ENCODE measurements around the gene SLC35G4. TPM values are rescaled to one million over a fixed set of nuclear protein-coding genes. Genes with fewer than 3 reads are reported as not detected.

The SLC35G4 gene
- total RNA-seq, 1 experiment from 2014 or later: not detected

- Mint-ChIP-seq H3K9me3 (no peaks in the 10 kb centered on the region), H3K4me3 (no peak overlapping the region), H3K27ac (no peak overlapping the region; a peak in 1 of 7 replicates), H3K27me3 (ENCODE audit: low read depth) (no peaks in the 10 kb centered on the region; the same call in none of the 2 replicates), H3K4me1 (peaks cover 4 to 10% of the 10 kb centered on the region in 2 experiments; a peak in 2 of 4 replicates), H3K36me3 (ENCODE audit: insufficient read depth in 1 of 3, low read depth in 3 of 3) (no peaks in the 10 kb centered on the region)
- H3K79me2 ChIP-seq (ENCODE audit: insufficient read depth, low read length): no peaks in the 10 kb centered on the region
- H2BK12ac ChIP-seq (ENCODE audit: insufficient read length, low read depth, low read length): no peak overlapping the region
- H3K4me2 ChIP-seq (ENCODE audit: insufficient read depth, insufficient read length, low read length): no peak overlapping the region
- H2BK15ac ChIP-seq (ENCODE audit: low read depth, low read length): no peak overlapping the region
- no peaks in the 10 kb centered on the region for H3K23me2 ChIP-seq (ENCODE audit: insufficient read length, low read depth, low read length, poor library complexity, severe bottlenecking)
- H3K56ac ChIP-seq (ENCODE audit: insufficient read length, low read depth, low read length): no peak overlapping the region
- no peak overlapping the region for H2AFZ ChIP-seq (ENCODE audit: low read length)
- no peak overlapping the region for H3K18ac ChIP-seq (ENCODE audit: insufficient read length, low read depth, low read length)
- H4K20me1 ChIP-seq (ENCODE audit: control insufficient read depth, insufficient read depth, insufficient read length): no peaks in the 10 kb centered on the region
- H3K4me1 ChIP-seq (ENCODE audit: insufficient read depth, low read length): no peaks in the 10 kb centered on the region
- H3K79me1 ChIP-seq (ENCODE audit: insufficient read depth, low read depth, low read length, poor library complexity, severe bottlenecking): no peaks in the 10 kb centered on the region
- H4K8ac ChIP-seq (replicated peaks; ENCODE audit: insufficient read length, low read depth, low read length): no peak overlapping the region
- no peaks in the 10 kb centered on the region for H3K27me3 ChIP-seq (ENCODE audit: insufficient read depth, low read length)
- H3K4ac ChIP-seq (ENCODE audit: low read depth, low read length): no peak overlapping the region
- no peak overlapping the region for H3T11ph ChIP-seq (ENCODE audit: low read length)
- no peak overlapping the region for H2BK20ac ChIP-seq (ENCODE audit: low read depth, low read length, poor library complexity, severe bottlenecking)
- H3K9ac ChIP-seq (ENCODE audit: extremely low read depth, insufficient read length, low read length): no peak overlapping the region
- no peak for DNase-seq
- H4K91ac ChIP-seq (ENCODE audit: insufficient read length, low read depth, low read length): no peak overlapping the region
- no peak overlapping the region for H3K23ac ChIP-seq (ENCODE audit: insufficient read length, low read depth, low read length)
- H2AK5ac ChIP-seq (ENCODE audit: insufficient read length, low read length): no peak overlapping the region
- no peaks in the 10 kb centered on the region for H3K9me3 ChIP-seq (ENCODE audit: control insufficient read depth, low read depth, low read length)
- no peak for TF ChIP-seq CTCF (conservative IDR thresholded peaks at IDR 0.05)
- H2BK120ac ChIP-seq (ENCODE audit: low read depth, low read length, poor library complexity, severe bottlenecking): no peak overlapping the region
- no CpG with 5 or more reads among the region's 7 CpGs for WGBS (ENCODE audit: extremely low coverage, insufficient read length, low lambda C conversion rate)
- H2BK5ac ChIP-seq (ENCODE audit: insufficient read length, low read length): no peak overlapping the region
- H3K27ac ChIP-seq (ENCODE audit: insufficient read length, low read depth, low read length): no peak overlapping the region
- H4K5ac ChIP-seq (ENCODE audit: insufficient read length, low read depth, low read length): no peak overlapping the region
- H3K14ac ChIP-seq (ENCODE audit: insufficient read depth, low read length): no peak overlapping the region
These were observed 31.9 kb upstream of the SLC35G4 start for GRCh38 chr18:11577271-11578112.
